MG63 (cell line): ENCODE results near the gene DCP1A. TPM values are rescaled to one million over a fixed set of nuclear protein-coding genes. Genes with fewer than 3 reads are reported as not detected.
A peak's percentile ranks its signal among the peaks of the same experiment; 100 is the strongest.
"Not testable (repeated sequence)": the region's sequence is repeated elsewhere in the genome, so short reads cannot be mapped to it uniquely, and the experiment has no call there.

ENCODE experiments used
- DNase-seq: peaks from one replicate; pipeline ENCODE4 v3.0.0-alpha.2; 2020
- H3K27me3 ChIP-seq: fragments of 250-450 bp; sonication (Bioruptor Pico); 2 replicates; pipeline ENCODE4 v1.5.1; 2020; ENCODE audit warnings: mild to moderate bottlenecking, moderate library complexity
- H3K36me3 ChIP-seq: fragments of 250-450 bp; sonication (Bioruptor Pico); 2 replicates; pipeline ENCODE4 v1.5.1; 2020; ENCODE audit warnings: mild to moderate bottlenecking, moderate library complexity
- H3K4me3 ChIP-seq: fragments of 250-450 bp; sonication (Bioruptor Pico); 2 replicates; pipeline ENCODE4 v1.5.1; 2020; ENCODE audit warnings: mild to moderate bottlenecking, moderate library complexity
- H3K9me3 ChIP-seq: fragments of 250-450 bp; sonication (Bioruptor Pico); 2 replicates; pipeline ENCODE4 v1.5.1; 2020; ENCODE audit warnings: mild to moderate bottlenecking, moderate library complexity
- total RNA-seq: library from RNA; depleted of rRNA; stranded (reverse); fragments of >200 nt; shearing (Covaris generic); gene quantifications from 2 replicates; pipeline ENCODE4 v1.2.3, GENCODE V29; 2014; ENCODE audit warnings: low replicate concordance

The DCP1A gene
- total RNA-seq, 1 experiment from 2014 or later, result 5.9 TPM

GRCh38 chr3:53258600-53259426 lies 88.5 kb downstream of the DCP1A start:
- H3K4me3 ChIP-seq, result no peak overlapping the region
- no peaks in the 10 kb centered on the region for H3K27me3 ChIP-seq
- H3K9me3 ChIP-seq, result no peaks in the 10 kb centered on the region
- DNase-seq, result no peak
- H3K36me3 ChIP-seq, result peaks cover 13% of the 10 kb centered on the region

DNA sequence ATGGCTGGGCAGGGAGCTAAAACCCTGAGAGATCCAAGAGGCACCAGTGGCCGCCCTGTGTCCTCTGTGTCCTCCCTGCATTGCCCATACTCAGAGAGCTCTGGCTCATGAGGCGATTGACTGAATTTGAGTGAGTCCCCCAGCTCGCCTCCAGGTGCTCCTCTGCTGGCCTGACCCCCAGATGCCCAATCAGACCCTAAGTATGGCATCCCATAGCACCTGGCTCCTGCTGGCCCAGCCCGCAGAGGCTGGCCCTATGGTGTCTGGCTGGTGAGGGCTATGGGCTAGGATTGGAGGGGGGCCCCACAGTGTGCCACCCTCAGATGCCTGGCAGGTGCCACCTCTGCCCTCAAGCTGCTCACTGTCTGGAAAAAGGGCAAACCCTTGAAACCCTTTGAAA lies 89.9 kb downstream of the DCP1A start:
- no peak for DNase-seq
- Histone ChIP-seq H3K36me3 (peaks cover 22% of the 10 kb centered on the region), H3K9me3 (no peaks in the 10 kb centered on the region), H3K27me3 (no peaks in the 10 kb centered on the region), H3K4me3 (no peak overlapping the region)

DNA sequence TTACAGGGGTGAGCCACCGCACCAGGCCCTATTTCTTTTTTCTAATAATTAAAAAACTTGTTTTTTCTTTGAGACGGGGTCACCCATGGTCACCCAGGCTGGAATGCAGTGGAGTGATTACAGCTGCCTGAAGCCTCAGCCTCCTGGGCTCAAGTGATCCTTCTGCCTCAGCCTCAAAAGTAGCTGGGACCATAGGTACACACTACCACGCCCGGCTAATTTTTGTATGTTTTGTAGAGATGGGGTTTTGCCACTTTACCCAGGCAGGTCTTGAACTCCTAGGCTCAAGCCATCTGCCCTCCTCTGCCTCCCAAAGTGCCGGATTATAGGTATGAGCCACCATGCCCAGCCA lies 90.7 kb downstream of the DCP1A start:
- Histone ChIP-seq H3K36me3 (peaks cover 30% of the 10 kb centered on the region), H3K9me3 (no peaks in the 10 kb centered on the region), H3K27me3 (no peaks in the 10 kb centered on the region), H3K4me3 (no peak overlapping the region)
- no peak for DNase-seq

DNA sequence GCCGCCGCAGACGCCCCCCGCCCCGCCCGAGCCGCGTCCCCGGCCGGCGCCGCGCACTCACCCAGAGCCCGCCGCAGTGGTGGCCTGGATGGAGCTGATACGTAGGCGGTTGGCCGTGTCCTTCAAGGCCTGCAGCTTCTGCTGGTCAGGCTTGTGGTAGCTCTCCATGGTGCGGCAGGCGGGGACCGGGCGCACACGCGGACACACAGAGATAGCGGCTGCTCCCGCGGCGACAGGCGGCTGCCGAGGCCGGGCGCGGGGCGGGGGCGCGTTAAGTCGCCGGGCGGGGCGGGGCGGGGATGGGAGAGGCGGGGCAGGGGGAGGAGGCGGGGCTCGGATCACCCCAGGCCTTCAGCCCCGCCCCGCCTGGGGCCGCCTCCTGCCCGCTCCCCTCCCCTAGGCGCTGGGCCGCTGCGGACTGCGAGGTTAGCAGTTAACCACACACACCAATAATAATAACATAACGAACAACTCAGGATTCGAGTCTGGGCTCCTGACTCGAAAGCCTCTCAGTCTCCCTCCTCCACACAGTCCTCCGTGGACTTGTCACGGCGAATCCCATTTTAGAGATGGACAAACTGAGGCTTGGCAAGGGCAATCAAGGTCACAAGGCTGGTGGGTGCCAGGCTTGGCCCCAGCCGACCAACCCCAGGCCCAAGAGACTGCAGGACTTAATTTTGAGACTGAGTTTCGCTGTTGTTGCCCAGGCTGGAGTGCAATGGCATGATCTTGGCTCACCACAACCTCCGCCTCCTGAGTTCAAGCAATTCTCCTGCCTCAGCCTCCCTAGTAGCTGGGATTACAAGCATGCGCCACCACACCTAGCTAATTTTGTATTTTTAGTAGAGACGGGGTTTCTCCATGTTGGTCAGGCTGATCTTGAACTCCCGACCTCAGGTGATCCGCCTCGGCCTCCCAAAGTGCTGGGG lies 91.3 kb downstream of the DCP1A start, which contains the start of gene TKT:
TSS of gene TKT (minus strand) at position 248 of the 929 bp plus-strand sequence. CDS start at position 168, 80 bp downstream.
- Histone ChIP-seq H3K27me3 (no peaks in the 10 kb centered on the region), H3K9me3 (no peaks in the 10 kb centered on the region), H3K36me3 (peaks cover 30% of the 10 kb centered on the region), H3K4me3 (peak within 1 kb of the TSS; percentile 78)
- DNase-seq, result peak; percentile 80

DNA sequence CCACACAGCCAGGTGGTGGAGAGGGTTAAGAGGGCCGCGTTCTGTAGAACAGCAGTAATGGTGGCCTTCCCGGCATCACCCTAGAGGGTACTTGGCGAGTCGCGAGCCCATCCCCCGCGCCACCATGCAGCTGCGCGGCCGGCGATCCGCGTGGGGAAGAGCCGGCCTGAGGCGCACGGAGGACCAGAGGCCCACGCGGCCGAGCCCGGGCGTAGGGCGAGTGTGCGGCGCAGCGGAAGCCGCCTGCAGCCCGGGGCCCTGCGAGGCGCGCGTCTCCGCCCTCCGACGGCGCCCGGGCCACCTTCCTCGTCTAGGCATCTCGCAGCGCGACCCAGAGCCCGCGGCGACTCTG lies 91.9 kb downstream of the DCP1A start:
- no peaks in the 10 kb centered on the region for H3K27me3 ChIP-seq
- peaks cover 32% of the 10 kb centered on the region for H3K36me3 ChIP-seq
- no peaks in the 10 kb centered on the region for H3K9me3 ChIP-seq
- DNase-seq, result no peak
- H3K4me3 ChIP-seq, result peak overlapping the region; percentile 78

DNA sequence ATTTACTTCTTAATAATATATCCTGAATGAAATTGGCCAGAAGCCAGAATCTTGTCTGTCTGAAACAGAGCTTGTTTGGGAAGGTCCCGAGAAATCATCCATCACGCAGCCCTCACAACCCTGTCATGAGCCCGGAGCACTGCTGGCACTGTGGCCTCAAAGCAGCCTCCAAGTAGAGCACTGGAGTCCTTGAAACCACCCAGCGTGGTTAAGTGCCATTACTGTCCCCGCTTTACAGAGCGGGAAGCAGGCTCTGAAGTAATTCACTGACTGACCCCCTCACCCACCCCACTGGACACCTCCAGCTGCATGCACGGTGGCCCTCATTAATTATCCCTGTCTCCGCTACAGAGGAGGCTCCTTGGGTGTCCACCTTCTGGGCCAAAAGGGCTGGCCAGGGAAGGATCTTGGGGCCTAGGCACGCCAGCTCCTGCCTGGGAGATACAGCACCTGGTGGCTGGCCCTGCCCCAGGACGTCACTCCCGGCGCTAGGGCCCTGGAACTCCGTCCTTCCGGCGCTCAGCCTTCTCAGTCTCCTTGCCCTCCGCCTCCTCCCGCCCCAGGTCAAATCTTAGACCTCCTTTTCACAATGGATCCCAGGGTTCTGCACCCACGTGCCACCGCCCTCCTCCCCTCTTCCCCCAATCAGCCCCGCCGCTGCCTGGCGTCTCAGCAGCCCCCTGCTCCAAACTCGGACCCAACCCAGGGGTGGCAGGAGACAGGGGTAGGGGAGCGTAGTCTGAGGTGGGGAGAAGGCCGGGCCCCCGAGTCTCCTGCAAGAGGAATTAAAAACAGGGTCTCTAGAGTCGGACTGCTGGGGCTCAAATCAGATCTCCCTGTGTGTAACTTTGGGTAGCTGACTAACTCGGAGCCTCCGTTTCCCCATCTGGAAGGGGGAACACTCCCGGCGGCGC lies 92.6 kb downstream of the DCP1A start:
- H3K36me3 ChIP-seq, result peaks cover 33% of the 10 kb centered on the region
- peak; percentile 64 for DNase-seq
- peak overlapping the region; percentile 78 for H3K4me3 ChIP-seq
- no peaks in the 10 kb centered on the region for H3K9me3 ChIP-seq
- H3K27me3 ChIP-seq, result no peaks in the 10 kb centered on the region

DNA sequence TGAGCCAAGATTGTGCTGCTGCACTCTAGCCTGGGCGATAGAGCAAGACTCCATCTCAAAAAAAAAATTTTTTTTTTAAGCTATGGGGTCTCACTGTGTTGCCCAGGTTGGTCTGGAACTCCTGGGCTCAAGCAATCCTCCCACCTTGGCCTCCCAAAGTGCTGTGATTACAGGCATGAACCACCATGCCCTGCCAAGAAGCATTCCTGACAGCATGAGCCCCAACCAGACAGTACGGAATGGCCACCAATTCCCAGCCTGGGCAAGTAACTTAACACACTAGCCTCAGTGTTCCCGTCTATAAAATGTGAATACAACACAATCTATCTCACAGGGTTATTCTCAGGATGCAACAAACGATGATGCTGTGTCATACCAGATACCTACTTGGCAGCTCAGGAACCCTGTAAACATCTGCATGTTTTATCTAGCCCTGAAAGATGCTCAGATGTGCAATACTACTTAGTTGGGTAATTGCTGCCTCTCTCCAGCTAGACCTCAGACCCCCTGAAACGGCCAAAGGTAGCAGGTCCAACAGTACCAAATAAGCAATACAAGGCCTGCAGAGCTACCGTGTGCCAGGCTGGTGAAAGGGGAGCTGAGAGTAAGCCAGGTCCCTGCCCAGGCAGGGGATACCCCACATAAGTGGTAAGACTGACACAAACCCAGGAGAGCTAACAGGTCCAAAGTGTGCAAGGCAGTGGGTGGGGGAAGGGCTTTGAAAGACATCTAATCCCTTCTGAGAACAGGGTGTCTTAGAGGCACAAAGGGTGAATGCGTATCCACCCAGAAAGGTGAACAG lies 93.4 kb downstream of the DCP1A start:
- Histone ChIP-seq H3K4me3 (peak overlapping the region; percentile 78), H3K27me3 (no peaks in the 10 kb centered on the region), H3K9me3 (no peaks in the 10 kb centered on the region), H3K36me3 (peaks cover 33% of the 10 kb centered on the region)
- no peak for DNase-seq

DNA sequence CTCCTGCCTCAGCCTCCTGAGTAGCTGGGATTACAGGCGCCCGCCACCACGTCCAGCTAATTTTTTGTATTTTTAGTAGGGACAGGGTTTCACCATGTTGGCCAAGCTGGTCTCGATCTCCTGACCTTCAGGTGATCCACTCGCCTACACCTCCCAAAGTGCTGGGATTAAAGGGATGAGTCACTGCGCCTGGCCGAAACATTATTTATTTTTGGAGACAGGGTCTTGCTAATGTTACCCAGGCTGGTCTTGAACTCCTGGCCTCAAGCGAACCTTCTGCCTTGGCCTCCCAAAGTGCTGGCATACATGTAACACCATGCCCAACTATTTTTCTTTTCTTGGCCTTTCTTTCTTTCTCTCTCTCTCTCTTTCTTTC lies 94.4 kb downstream of the DCP1A start:
- peaks cover 33% of the 10 kb centered on the region for H3K36me3 ChIP-seq
- H3K4me3 ChIP-seq, H3K27me3 ChIP-seq, DNase-seq, H3K9me3 ChIP-seq: not testable (repeated sequence)

GRCh38 chr3:53252096-53252946 lies 95.0 kb downstream of the DCP1A start:
- DNase-seq, result no peak
- Histone ChIP-seq H3K9me3 (no peaks in the 10 kb centered on the region), H3K4me3 (no peak overlapping the region), H3K27me3 (no peaks in the 10 kb centered on the region), H3K36me3 (peaks cover 35% of the 10 kb centered on the region)

- Histone ChIP-seq H3K4me3 (no peak overlapping the region), H3K9me3 (no peaks in the 10 kb centered on the region), H3K27me3 (no peaks in the 10 kb centered on the region), H3K36me3 (peaks cover 38% of the 10 kb centered on the region)
- DNase-seq, result no peak
Observed at GRCh38 chr3:53250881-53251605, 96.3 kb downstream of the DCP1A start.

GRCh38 chr3:53250453-53250852 lies 96.9 kb downstream of the DCP1A start:
- Histone ChIP-seq H3K36me3 (peaks cover 41% of the 10 kb centered on the region), H3K9me3 (no peaks in the 10 kb centered on the region), H3K27me3 (no peaks in the 10 kb centered on the region), H3K4me3 (no peak overlapping the region)
- DNase-seq, result no peak

DNA sequence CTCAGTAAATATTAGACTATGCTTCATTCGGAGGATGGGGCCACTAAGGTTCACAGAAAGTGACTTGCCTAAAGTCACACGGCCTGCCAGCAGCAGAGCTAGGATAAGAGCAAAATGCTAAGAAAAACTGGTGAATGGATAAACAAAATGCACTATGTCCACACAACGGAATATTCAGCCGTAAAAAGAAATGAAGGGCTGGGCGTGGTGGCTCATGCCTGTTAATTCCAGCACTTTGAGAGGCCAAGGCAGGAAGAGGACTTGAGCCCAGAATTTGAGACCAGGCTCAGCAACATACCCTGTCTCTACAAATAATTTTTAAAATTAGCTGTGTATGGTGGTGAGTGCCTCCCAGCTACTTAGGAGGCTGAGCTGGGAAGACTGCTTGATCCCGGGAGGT lies 99.2 kb downstream of the DCP1A start:
- no peaks in the 10 kb centered on the region for H3K9me3 ChIP-seq
- no peak for DNase-seq
- no peak overlapping the region for H3K4me3 ChIP-seq
- no peaks in the 10 kb centered on the region for H3K27me3 ChIP-seq
- H3K36me3 ChIP-seq, result peaks cover 24% of the 10 kb centered on the region

DNA sequence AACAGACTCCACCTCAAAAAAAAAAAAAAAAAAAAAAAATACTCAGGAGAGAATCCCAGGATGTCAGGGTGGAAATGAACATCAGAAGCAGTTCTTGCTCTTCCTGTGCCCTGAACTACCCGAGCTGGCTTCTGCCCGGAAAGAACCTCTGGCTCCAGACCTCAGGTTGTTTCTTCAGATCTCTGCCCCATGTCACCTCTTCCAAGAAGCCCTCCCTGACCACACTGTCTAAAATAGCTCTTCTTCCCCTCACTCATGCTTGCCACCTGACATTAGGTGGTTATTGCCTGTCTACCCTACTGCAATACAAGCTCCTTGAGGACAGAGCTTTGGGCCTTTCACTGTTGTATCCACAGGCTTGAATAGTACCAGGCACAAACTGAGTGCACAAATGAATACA lies 99.7 kb downstream of the DCP1A start:
- H3K4me3 ChIP-seq, result no peak overlapping the region
- peaks cover 23% of the 10 kb centered on the region for H3K36me3 ChIP-seq
- no peaks in the 10 kb centered on the region for H3K9me3 ChIP-seq
- DNase-seq, result no peak
- H3K27me3 ChIP-seq, result no peaks in the 10 kb centered on the region

- peaks cover 38% of the 10 kb centered on the region for H3K36me3 ChIP-seq
- H3K9me3 ChIP-seq, result no peaks in the 10 kb centered on the region
- H3K27me3 ChIP-seq, result no peaks in the 10 kb centered on the region
- no peak overlapping the region for H3K4me3 ChIP-seq
- no peak for DNase-seq
Observed at GRCh38 chr3:53244271-53244670, 103.1 kb downstream of the DCP1A start.

- DNase-seq, result no peak
- no peaks in the 10 kb centered on the region for H3K27me3 ChIP-seq
- H3K4me3 ChIP-seq, result no peak overlapping the region
- no peaks in the 10 kb centered on the region for H3K9me3 ChIP-seq
- H3K36me3 ChIP-seq, result peaks cover 41% of the 10 kb centered on the region
Observed at GRCh38 chr3:53243785-53244184, 103.6 kb downstream of the DCP1A start.
